ENCODE measurements around the gene HUWE1.
A peak's percentile ranks its signal among the peaks of the same experiment; 100 is the strongest.

Gene HUWE1, protein sequence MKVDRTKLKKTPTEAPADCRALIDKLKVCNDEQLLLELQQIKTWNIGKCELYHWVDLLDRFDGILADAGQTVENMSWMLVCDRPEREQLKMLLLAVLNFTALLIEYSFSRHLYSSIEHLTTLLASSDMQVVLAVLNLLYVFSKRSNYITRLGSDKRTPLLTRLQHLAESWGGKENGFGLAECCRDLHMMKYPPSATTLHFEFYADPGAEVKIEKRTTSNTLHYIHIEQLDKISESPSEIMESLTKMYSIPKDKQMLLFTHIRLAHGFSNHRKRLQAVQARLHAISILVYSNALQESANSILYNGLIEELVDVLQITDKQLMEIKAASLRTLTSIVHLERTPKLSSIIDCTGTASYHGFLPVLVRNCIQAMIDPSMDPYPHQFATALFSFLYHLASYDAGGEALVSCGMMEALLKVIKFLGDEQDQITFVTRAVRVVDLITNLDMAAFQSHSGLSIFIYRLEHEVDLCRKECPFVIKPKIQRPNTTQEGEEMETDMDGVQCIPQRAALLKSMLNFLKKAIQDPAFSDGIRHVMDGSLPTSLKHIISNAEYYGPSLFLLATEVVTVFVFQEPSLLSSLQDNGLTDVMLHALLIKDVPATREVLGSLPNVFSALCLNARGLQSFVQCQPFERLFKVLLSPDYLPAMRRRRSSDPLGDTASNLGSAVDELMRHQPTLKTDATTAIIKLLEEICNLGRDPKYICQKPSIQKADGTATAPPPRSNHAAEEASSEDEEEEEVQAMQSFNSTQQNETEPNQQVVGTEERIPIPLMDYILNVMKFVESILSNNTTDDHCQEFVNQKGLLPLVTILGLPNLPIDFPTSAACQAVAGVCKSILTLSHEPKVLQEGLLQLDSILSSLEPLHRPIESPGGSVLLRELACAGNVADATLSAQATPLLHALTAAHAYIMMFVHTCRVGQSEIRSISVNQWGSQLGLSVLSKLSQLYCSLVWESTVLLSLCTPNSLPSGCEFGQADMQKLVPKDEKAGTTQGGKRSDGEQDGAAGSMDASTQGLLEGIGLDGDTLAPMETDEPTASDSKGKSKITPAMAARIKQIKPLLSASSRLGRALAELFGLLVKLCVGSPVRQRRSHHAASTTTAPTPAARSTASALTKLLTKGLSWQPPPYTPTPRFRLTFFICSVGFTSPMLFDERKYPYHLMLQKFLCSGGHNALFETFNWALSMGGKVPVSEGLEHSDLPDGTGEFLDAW (N-terminal part only)

DNA sequence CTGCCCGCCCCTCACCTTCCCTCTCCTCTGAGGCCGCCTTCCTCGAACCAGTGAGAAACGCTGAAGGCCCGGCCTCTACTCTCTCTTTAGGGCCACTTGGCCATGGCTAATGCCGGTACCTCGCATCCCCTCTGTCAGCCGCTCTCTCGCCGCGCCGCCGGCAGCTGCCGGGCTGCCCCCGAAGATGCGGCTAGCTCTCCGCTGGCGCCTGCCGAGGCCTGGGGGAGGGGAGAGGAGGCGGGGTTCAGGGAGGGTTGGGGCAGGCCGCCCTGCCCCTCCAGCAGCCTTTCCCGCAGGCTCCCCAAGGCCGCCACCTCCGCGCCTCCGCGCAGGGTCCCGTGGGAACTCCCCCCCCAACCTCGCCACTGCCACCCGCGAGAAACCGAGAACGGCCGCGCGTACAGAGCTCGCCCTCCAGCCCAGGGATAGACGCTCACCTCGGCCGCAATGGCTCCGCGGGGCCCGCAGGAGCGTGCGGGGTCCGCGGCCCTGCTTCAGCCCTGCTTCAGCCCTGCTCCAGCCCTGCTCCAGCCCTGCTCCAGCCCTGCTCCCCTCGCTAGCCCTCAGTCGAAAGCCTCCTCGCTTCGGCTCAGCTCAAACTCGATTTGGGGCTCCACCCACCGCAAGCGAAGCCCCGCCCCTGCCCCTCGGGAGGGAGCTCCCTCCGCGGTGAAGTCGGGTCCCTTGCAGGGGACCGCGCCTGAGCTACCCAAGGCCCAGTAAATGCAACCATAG is at the start of gene HUWE1:
HUWE1 (minus strand) TSS at position 569 of the 735 bp plus-strand sequence. CDS start 32,612 bp downstream, outside the sequence.
- peak within 1 kb of the TSS; percentile 96 for H3K27ac ChIP-seq
- peaks cover 2% of the 10 kb centered on the region for H3K36me3 ChIP-seq (replicated peaks)
- H3K4me3 ChIP-seq (ENCODE audit: low read depth, low read length) = peak within 1 kb of the TSS; percentile 71
- in situ Hi-C loops (cut with HindIII; ENCODE audit: low pct_ligation_motif_present, low sequenced_read_pairs) = no loop called here
- TF ChIP-seq, protein P1, sequence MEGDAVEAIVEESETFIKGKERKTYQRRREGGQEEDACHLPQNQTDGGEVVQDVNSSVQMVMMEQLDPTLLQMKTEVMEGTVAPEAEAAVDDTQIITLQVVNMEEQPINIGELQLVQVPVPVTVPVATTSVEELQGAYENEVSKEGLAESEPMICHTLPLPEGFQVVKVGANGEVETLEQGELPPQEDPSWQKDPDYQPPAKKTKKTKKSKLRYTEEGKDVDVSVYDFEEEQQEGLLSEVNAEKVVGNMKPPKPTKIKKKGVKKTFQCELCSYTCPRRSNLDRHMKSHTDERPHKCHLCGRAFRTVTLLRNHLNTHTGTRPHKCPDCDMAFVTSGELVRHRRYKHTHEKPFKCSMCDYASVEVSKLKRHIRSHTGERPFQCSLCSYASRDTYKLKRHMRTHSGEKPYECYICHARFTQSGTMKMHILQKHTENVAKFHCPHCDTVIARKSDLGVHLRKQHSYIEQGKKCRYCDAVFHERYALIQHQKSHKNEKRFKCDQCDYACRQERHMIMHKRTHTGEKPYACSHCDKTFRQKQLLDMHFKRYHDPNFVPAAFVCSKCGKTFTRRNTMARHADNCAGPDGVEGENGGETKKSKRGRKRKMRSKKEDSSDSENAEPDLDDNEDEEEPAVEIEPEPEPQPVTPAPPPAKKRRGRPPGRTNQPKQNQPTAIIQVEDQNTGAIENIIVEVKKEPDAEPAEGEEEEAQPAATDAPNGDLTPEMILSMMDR (IDR thresholded peaks at IDR 0.05; ENCODE audit: low read depth, low read length, missing control alignments) = no peak
- peak; percentile 40 for DNase-seq
- H3K27me3 ChIP-seq (replicated peaks) = no peaks in the 10 kb centered on the region

DNA sequence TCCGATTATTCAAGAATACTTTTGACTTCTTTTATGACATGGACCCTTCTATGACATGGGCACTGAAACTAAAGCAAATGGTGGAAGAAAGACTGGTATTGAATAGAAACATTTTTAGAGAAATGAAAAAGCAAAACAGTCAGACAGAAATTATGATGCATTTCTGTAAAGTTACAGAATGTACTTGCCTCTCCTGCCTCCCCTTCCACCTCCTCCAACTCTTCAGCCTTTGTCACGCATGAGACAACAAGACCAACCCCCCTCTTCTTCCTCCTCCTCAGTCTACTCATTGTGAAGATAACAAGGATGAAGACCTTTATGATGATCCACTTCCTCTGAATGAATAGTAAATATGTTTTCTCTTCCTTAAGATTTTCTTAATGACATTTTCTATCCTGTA is 46.3 kb upstream of the HUWE1 start:
- DNase-seq = no peak
- TF ChIP-seq, protein P1 (IDR thresholded peaks at IDR 0.05; ENCODE audit: low read depth, low read length, missing control alignments) = no peak

DNA sequence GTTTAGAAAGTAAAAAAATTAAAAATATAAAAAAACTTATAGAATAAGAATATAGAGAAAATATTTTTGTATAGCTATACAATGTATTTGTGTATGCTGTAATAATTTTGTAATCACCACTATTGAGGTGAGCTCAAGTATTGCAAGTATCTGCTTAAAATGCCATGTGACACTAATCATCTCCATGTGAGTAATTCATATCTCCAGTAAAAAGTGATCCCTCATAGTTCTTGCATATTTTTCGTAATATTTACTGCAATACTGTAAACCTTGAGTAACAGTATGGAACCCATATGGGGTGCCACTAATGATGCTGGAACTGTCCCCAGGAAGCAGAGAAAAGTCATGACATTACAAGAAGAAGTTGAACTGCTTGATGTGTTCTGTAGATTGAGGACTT is 43.2 kb upstream of the HUWE1 start:
- no peaks in the 10 kb centered on the region for H3K27me3 ChIP-seq (replicated peaks)
- no peak for DNase-seq
- in situ Hi-C loops (cut with HindIII; ENCODE audit: low pct_ligation_motif_present, low sequenced_read_pairs) = no loop called here
- no peaks in the 10 kb centered on the region for H3K36me3 ChIP-seq (replicated peaks)
- H3K4me3 ChIP-seq (ENCODE audit: low read depth, low read length) = no peak overlapping the region
- TF ChIP-seq, protein P1 (IDR thresholded peaks at IDR 0.05; ENCODE audit: low read depth, low read length, missing control alignments) = no peak
- no peak overlapping the region for H3K27ac ChIP-seq

More for the DNA sequence above, 46.3 kb upstream of the HUWE1 start:
- Histone ChIP-seq H3K27me3 (replicated peaks) (no peaks in the 10 kb centered on the region), H3K4me3 (ENCODE audit: low read depth, low read length) (no peak overlapping the region), H3K36me3 (replicated peaks) (no peaks in the 10 kb centered on the region), H3K27ac (no peak overlapping the region)
- in situ Hi-C loops (cut with HindIII; ENCODE audit: low pct_ligation_motif_present, low sequenced_read_pairs) = no loop called here

DNA sequence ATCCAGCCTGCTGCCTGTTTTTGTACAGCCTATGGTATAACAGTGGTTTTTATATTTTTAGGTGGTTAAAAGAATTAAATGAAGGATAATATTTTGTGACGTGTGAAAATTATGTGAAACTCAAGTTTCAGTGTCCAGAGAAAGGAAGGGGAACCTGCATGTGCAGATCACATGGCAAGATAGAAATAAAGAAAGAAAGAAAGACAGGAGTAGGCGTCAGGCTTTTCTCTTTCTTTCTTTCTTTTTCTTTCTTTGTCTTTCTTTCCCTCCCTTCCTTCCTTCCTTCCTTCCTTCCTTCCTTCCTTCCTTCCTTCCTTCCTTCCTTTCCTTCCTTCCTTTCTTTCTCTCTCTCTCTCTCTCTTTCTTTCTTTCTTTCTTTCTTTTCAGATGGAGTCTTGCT is 42.0 kb upstream of the HUWE1 start:
- H3K27ac ChIP-seq = no peak overlapping the region
- H3K36me3 ChIP-seq (replicated peaks) = no peaks in the 10 kb centered on the region
- in situ Hi-C loops (cut with HindIII; ENCODE audit: low pct_ligation_motif_present, low sequenced_read_pairs) = no loop called here
- no peak for DNase-seq
- H3K4me3 ChIP-seq (ENCODE audit: low read depth, low read length) = no peak overlapping the region
- no peaks in the 10 kb centered on the region for H3K27me3 ChIP-seq (replicated peaks)
- TF ChIP-seq, protein P1 (IDR thresholded peaks at IDR 0.05; ENCODE audit: low read depth, low read length, missing control alignments) = no peak

DNA sequence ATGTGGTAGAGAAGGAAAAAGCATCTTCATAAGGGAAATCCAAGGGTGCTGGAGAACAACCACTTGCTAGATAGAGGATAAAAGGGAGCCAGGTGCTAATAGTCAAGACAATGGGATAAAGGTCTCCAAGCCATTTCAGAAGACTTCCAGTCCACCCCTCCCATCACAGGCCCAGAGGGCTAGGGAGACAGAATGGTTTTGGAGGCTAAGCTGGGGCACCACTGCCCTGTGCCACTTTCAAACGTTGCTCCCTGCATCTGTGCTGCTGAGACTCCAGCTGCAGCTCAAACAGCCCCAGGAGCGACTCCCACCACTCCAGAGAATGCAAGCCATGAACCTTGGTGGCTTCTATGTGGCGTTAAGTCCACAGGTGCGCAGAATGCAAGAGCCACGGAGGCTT is 38.4 kb upstream of the HUWE1 start:
- H3K36me3 ChIP-seq (replicated peaks) = no peaks in the 10 kb centered on the region
- no peak overlapping the region for H3K4me3 ChIP-seq (ENCODE audit: low read depth, low read length)
- in situ Hi-C loops (cut with HindIII; ENCODE audit: low pct_ligation_motif_present, low sequenced_read_pairs) = no loop called here
- no peaks in the 10 kb centered on the region for H3K27me3 ChIP-seq (replicated peaks)
- TF ChIP-seq, protein P1 (IDR thresholded peaks at IDR 0.05; ENCODE audit: low read depth, low read length, missing control alignments) = no peak
- H3K27ac ChIP-seq = no peak overlapping the region
- DNase-seq = no peak
